SK-N-MC (cell line): ENCODE data around the gene SULT1B1.

ENCODE experiments used
- DNase-seq: peaks from one replicate; pipeline ENCODE4 v3.0.0-alpha.2; 2011; ENCODE audit warnings: low read depth, low spot score
- H3K27ac ChIP-seq: fragments of 200-600 bp; sonication (generic); 2 replicates; pipeline ENCODE4 v1.5.1; 2016; ENCODE audit warnings: mixed run types
- H3K36me3 ChIP-seq: fragments of 200-600 bp; sonication (generic); 2 replicates; pipeline ENCODE4 v1.6.1; 2017; ENCODE audit warnings: antibody characterized with exemption, low read length, mixed read lengths; ENCODE audit not compliant: insufficient read depth
- H3K4me3 ChIP-seq: fragments of 200-600 bp; sonication (generic); 2 replicates; pipeline ENCODE4 v1.5.1; 2016
- H3K9ac ChIP-seq: fragments of 200-600 bp; sonication (generic); 2 replicates; pipeline ENCODE4 v1.8.0; 2017; ENCODE audit warnings: mixed run types, mixed read lengths; ENCODE audit not compliant: insufficient read length
- H3K9me3 ChIP-seq: fragments of 200-600 bp; sonication (generic); 2 replicates; pipeline ENCODE4 v1.6.1; 2017; ENCODE audit warnings: low read depth, mild to moderate bottlenecking, antibody characterized with exemption, low read length, moderate library complexity, mixed read lengths
- EZH2 ChIP-seq: fragments of 200-600 bp; sonication (generic); IDR thresholded peaks from one replicate; pipeline ENCODE4 v1.6.1; 2017; ENCODE audit warnings: antibody characterized with exemption
- FOXP2 ChIP-seq: optimal IDR thresholded peaks from 2 replicates; pipeline ENCODE3; 2011; ENCODE audit warnings: mild to moderate bottlenecking, moderate library complexity; ENCODE audit not compliant: insufficient read depth; ENCODE audit errors: extremely low read length, control extremely low read depth
- POLR2AphosphoS5 ChIP-seq: IDR thresholded peaks from 2 replicates; pipeline ENCODE4 v1.6.1; 2012; ENCODE audit warnings: mild to moderate bottlenecking, low read depth, low read length, borderline replicate concordance

The SULT1B1 gene

GRCh38 chr4:69743476-69744156 is 16.8 kb downstream of the SULT1B1 start:
- TF ChIP-seq EZH2 (no peak), FOXP2 (no peak), POLR2AphosphoS5 (no peak)
- Histone ChIP-seq H3K27ac (no peak overlapping the region), H3K4me3 (no peak overlapping the region), H3K9me3 (no peaks in the 10 kb centered on the region), H3K36me3 (no peaks in the 10 kb centered on the region), H3K9ac (no peak overlapping the region)
- DNase-seq, result no peak

DNA sequence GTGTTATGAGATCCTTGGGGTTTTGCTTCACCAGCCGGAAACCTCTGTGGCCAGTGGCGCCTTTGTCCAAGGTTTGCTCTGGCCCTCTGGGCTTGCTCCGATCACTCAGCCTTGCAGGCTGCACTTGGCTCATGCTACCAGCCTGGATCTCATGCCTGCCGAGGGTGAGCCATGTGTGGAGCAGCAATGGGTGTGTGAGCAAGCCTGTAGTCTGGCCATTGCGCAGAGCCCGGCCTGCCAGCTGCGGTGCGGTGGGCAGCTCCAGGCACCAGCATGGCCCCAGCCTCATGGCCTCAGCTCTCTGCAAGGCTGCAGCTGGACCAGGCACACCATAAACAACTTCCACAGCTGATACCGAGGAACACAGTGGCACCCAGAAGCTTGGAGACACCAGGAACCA is 17.8 kb downstream of the SULT1B1 start:
- H3K9ac ChIP-seq, result no peak overlapping the region
- H3K4me3 ChIP-seq, result no peak overlapping the region
- H3K9me3 ChIP-seq, result no peaks in the 10 kb centered on the region
- H3K36me3 ChIP-seq, result no peaks in the 10 kb centered on the region
- H3K27ac ChIP-seq, result no peak overlapping the region
- TF ChIP-seq POLR2AphosphoS5 (no peak), EZH2 (no peak), FOXP2 (no peak)
- no peak for DNase-seq

- Histone ChIP-seq H3K9me3 (no peaks in the 10 kb centered on the region), H3K4me3 (no peak overlapping the region), H3K27ac (no peak overlapping the region), H3K36me3 (no peaks in the 10 kb centered on the region), H3K9ac (no peak overlapping the region)
- TF ChIP-seq EZH2, result no peak
- no peak for TF ChIP-seq POLR2AphosphoS5
- no peak for DNase-seq
Observed at GRCh38 chr4:69738872-69739271, 21.5 kb downstream of the SULT1B1 start.

DNA sequence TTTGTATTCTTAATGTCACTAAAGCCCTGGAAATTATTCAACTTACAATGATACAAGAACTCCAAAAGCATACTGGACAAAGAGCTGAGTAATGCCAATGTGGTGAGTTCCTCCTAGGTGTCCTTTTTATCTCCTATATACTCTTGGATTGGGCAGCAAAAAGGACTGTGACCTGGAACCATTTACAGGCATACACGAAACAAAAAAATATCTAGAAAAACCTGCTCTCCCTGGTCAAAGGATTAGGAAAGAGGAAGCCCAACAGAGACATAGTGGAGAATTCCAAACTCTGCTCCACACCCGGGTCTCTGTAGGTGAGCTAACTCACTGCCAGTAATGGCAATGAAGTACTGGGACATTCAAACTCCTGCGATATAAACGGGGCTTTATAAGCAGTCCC is 25.3 kb downstream of the SULT1B1 start:
- no peaks in the 10 kb centered on the region for H3K9me3 ChIP-seq
- no peak for TF ChIP-seq EZH2
- no peak for DNase-seq
- no peak overlapping the region for H3K9ac ChIP-seq
- no peak overlapping the region for H3K4me3 ChIP-seq
- H3K27ac ChIP-seq, result no peak overlapping the region
- no peaks in the 10 kb centered on the region for H3K36me3 ChIP-seq

DNA sequence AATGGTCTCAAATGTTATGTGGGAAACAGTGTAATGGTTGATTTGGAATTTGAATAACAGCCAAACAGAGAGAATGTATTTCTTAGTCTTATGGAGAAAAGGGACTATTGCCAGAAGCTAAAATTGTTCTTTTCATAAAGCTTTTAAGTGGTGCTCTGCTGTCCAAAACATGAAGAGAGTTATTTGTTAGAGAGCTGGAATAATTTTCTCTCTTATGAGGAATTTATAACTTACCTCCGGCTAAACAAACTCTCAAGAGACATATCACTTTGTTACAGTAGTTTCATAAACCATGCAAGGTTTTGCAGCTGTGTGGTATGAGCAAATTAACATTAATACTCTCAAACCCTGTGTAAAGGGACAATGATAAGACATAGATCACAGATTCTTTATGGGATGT is 28.6 kb downstream of the SULT1B1 start:
- DNase-seq, result peak; percentile 86
- Histone ChIP-seq H3K27ac (peak overlapping the region; percentile 72), H3K9ac (no peak overlapping the region), H3K4me3 (peak overlapping the region; percentile 38), H3K36me3 (no peaks in the 10 kb centered on the region), H3K9me3 (no peaks in the 10 kb centered on the region)
- TF ChIP-seq FOXP2 (no peak), POLR2AphosphoS5 (peak; percentile 47; the same call in 1 of the 2 replicates), EZH2 (no peak)

GRCh38 chr4:69731241-69731640 is 29.2 kb downstream of the SULT1B1 start:
- no peaks in the 10 kb centered on the region for H3K9me3 ChIP-seq
- peak overlapping the region; percentile 29 for H3K4me3 ChIP-seq
- H3K9ac ChIP-seq, result no peak overlapping the region
- peak overlapping the region; percentile 72; the same call in 1 of the 2 replicates for H3K27ac ChIP-seq
- DNase-seq, result no peak
- H3K36me3 ChIP-seq, result no peaks in the 10 kb centered on the region
- TF ChIP-seq POLR2AphosphoS5, result no peak
- no peak for TF ChIP-seq EZH2
- TF ChIP-seq FOXP2, result no peak

DNA sequence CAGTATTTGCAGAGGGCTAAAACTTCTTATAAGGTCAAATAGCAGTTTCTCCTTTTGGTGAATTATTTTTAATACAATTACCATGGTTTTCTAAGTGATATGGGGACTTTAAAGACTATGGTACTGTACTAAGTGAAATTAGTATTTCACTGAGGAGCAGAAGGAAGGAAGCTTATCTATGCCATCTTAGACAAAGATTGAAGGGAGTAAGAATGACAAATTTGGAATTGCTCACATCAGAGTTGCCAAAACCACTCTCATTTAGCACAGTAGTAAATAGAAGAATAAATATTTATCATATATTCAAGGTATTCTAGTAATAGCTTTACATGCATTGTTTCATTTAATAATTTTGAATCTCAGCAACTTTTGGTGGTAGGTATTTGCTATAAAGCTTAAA is 30.4 kb downstream of the SULT1B1 start:
- H3K9ac ChIP-seq, result no peak overlapping the region
- no peak for DNase-seq
- H3K36me3 ChIP-seq, result no peaks in the 10 kb centered on the region
- no peak overlapping the region for H3K4me3 ChIP-seq
- no peaks in the 10 kb centered on the region for H3K9me3 ChIP-seq
- no peak overlapping the region for H3K27ac ChIP-seq
- TF ChIP-seq FOXP2 (no peak), EZH2 (no peak), POLR2AphosphoS5 (no peak)

GRCh38 chr4:69727926-69728325 is 32.5 kb downstream of the SULT1B1 start:
- H3K4me3 ChIP-seq, result peak overlapping the region; percentile 53
- TF ChIP-seq EZH2 (no peak), POLR2AphosphoS5 (no peak), FOXP2 (no peak)
- peak overlapping the region; percentile 84; the same call in 1 of the 2 replicates for H3K27ac ChIP-seq
- no peaks in the 10 kb centered on the region for H3K9me3 ChIP-seq
- no peak overlapping the region for H3K9ac ChIP-seq
- DNase-seq, result peak; percentile 45
- no peaks in the 10 kb centered on the region for H3K36me3 ChIP-seq

DNA sequence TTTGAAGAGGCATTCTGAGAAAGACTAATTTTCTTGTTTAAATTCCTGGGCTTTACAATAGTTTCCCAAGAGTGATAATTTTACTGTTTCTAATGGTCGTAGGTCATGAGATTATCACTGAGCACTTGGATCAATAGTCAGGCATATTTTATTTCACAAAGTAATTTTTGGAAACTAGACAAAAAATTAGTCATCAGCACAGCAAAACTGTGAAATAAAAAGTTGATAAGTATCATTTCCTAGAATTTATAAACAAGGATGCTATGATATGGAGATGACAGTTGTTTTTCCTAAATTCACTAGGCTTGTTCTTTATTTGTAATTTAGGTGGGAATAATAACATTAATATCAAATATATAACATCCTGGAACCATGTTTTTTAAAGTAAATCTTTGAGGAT is 33.0 kb downstream of the SULT1B1 start:
- Histone ChIP-seq H3K9ac (no peak overlapping the region), H3K36me3 (no peaks in the 10 kb centered on the region), H3K4me3 (no peak overlapping the region), H3K27ac (no peak overlapping the region; the same call in 1 of the 2 replicates), H3K9me3 (no peaks in the 10 kb centered on the region)
- no peak for DNase-seq
- no peak for TF ChIP-seq FOXP2
- no peak for TF ChIP-seq POLR2AphosphoS5
- TF ChIP-seq EZH2, result no peak
